SK-N-SH (cell line): ENCODE data around the gene NR0B2.

Experiments
- CTCF ChIP-seq: fragments of 200-600 bp; sonication (generic); IDR thresholded peaks from 2 replicates; pipeline ENCODE4 v1.6.1; 2017; ENCODE audit warnings: antibody characterized with exemption, mild to moderate bottlenecking, moderate library complexity
- EP300 ChIP-seq, 2 experiments: IDR thresholded peaks; 2 replicates each; pipeline versions ENCODE4 v1.4.0 to v1.6.1; 2012; ENCODE audit warnings: borderline replicate concordance in 1 of 2, low read depth in 1 of 2, low read length in 1 of 2
- EZH2phosphoT487 ChIP-seq: fragments of 200-600 bp; sonication (generic); IDR thresholded peaks from 2 replicates; pipeline ENCODE4 v1.6.1; 2017; ENCODE audit warnings: low read depth, mixed run types, mild to moderate bottlenecking, antibody characterized with exemption, moderate library complexity, borderline replicate concordance
- FOSL2 ChIP-seq: IDR thresholded peaks from 2 replicates; pipeline ENCODE4 v1.4.0; 2012; ENCODE audit warnings: low read depth, mild to moderate bottlenecking, moderate library complexity, borderline replicate concordance
- GABPA ChIP-seq: IDR thresholded peaks from 2 replicates; pipeline ENCODE4 v1.4.0; 2012; ENCODE audit warnings: low read depth, mild to moderate bottlenecking
- JUND ChIP-seq: IDR thresholded peaks from 2 replicates; pipeline ENCODE4 v1.4.0; 2012
- MXI1 ChIP-seq: IDR thresholded peaks from 2 replicates; pipeline ENCODE4 v1.6.1; 2012; ENCODE audit warnings: mild to moderate bottlenecking, low read depth, low read length, improper control_type of control experiment
- PBX3 ChIP-seq: IDR thresholded peaks from 2 replicates; pipeline ENCODE4; 2012
- POLR2AphosphoS5 ChIP-seq: IDR thresholded peaks from 2 replicates; pipeline ENCODE4 v1.6.1; 2012; ENCODE audit warnings: low read depth, low read length
- REST ChIP-seq: IDR thresholded peaks from 2 replicates; pipeline ENCODE4 v1.6.1; 2012; ENCODE audit warnings: mild to moderate bottlenecking, low read depth, low read length, moderate library complexity
- TAF1 ChIP-seq: IDR thresholded peaks from 2 replicates; pipeline ENCODE4 v1.6.1; 2012; ENCODE audit warnings: low read depth, mild to moderate bottlenecking, low read length, moderate library complexity, borderline replicate concordance
- TEAD4 ChIP-seq: IDR thresholded peaks from 2 replicates; pipeline ENCODE4 v1.4.0; 2012; ENCODE audit warnings: mild to moderate bottlenecking, borderline replicate concordance; ENCODE audit not compliant: insufficient read depth
- ZBTB33 ChIP-seq: IDR thresholded peaks from 2 replicates; pipeline ENCODE4 v1.4.0; 2012; ENCODE audit warnings: low read depth, borderline replicate concordance

GRCh38 chr1:26922431-26922729, 8.6 kb upstream of the NR0B2 start:
- TF ChIP-seq TAF1 (no peak), PBX3 (no peak), CTCF (no peak), EP300 (IDR thresholded peaks at IDR 0.05; ENCODE audit: borderline replicate concordance in 1 of 2, low read depth in 1 of 2, low read length in 1 of 2) (no peak), JUND (no peak), EZH2phosphoT487 (no peak), POLR2AphosphoS5 (no peak), ZBTB33 (no peak), GABPA (no peak), FOSL2 (no peak), REST (no peak), TEAD4 (no peak), MXI1 (no peak)
